HepG2 (cell line): ENCODE data around the gene KIAA0232. TPM values are rescaled to one million over a fixed set of nuclear protein-coding genes. Genes with fewer than 3 reads are reported as not detected.

Experiments used
- KAT2B ChIP-seq: fragments of 150-350 bp; IDR thresholded peaks from 2 replicates; pipeline ENCODE4 v1.6.1; 2014; ENCODE audit warnings: low read depth, low read length, borderline replicate concordance
- MIER2 ChIP-seq: IDR thresholded peaks from 2 replicates; pipeline ENCODE4 v1.6.1; 2016; ENCODE audit warnings: missing biosample characterization, missing genetic modification reagents
- MTA1 ChIP-seq: sonication (generic); formaldehyde crosslinking; IDR thresholded peaks from 2 replicates; pipeline ENCODE4 v1.4.0; 2020; ENCODE audit warnings: missing genetic modification reagents, mild to moderate bottlenecking, borderline replicate concordance
- SRSF9 ChIP-seq: fragments of 200-400 bp; formaldehyde crosslinking; IDR thresholded peaks from 2 replicates; pipeline ENCODE4 v1.6.1; 2018; ENCODE audit warnings: borderline replicate concordance, mild to moderate bottlenecking, low read depth, low read length; ENCODE audit not compliant: insufficient read depth, poor library complexity, severe bottlenecking
- TBP ChIP-seq: sonication (generic); formaldehyde crosslinking; IDR thresholded peaks from 2 replicates; pipeline ENCODE4 v1.5.0; 2020; ENCODE audit warnings: missing genetic modification reagents
- ZNF10 ChIP-seq: sonication (generic); formaldehyde crosslinking; IDR thresholded peaks from 2 replicates; pipeline ENCODE4 v1.4.0; 2020; ENCODE audit warnings: mild to moderate bottlenecking, low read depth, missing genetic modification reagents, borderline replicate concordance
- ZNF160 ChIP-seq: sonication (generic); formaldehyde crosslinking; IDR thresholded peaks from 2 replicates; pipeline ENCODE4 v1.8.0; 2022; ENCODE audit warnings: mild to moderate bottlenecking, inconsistent platforms, missing genetic modification reagents
- ZNF354B ChIP-seq: sonication (generic); formaldehyde crosslinking; IDR thresholded peaks from 2 replicates; pipeline ENCODE4 v1.8.0; 2022; ENCODE audit warnings: mild to moderate bottlenecking, missing genetic modification reagents
- ZNF607 ChIP-seq: sonication (generic); formaldehyde crosslinking; IDR thresholded peaks from 2 replicates; pipeline ENCODE4 v1.5.1; 2020; ENCODE audit warnings: missing genetic modification reagents, mild to moderate bottlenecking, borderline replicate concordance
- ZNF749 ChIP-seq: sonication (generic); formaldehyde crosslinking; IDR thresholded peaks from 2 replicates; pipeline ENCODE4 v1.8.0; 2022; ENCODE audit warnings: mild to moderate bottlenecking, missing genetic modification reagents, moderate library complexity, borderline replicate concordance
- polyA plus RNA-seq, 8 experiments: library from polyadenylated mRNA; depleted of rRNA in 3 of 8; stranded (reverse) in 7 of 8; unstranded in 1 of 8; fragments of >200 nt; fragmentation: Illumina TruSeq in 4 of 8; extraction: Trizol in 4 of 8; gene quantifications; 2 replicates each; pipeline versions ENCODE4 v1.2.1 to v1.2.3, GENCODE V29; 2011 to 2016; ENCODE audit warnings: low read depth in 4 of 8, missing spikeins in 1 of 8, mixed read lengths in 1 of 8; ENCODE audit not compliant: insufficient read depth in 1 of 8
- total RNA-seq, 5 experiments: library from RNA; depleted of rRNA; stranded (reverse); fragments of >200 nt; fragmentation: Illumina TruSeq; extraction: Trizol; gene quantifications; 2 replicates each; pipeline ENCODE4 v1.2.3, GENCODE V29; 2016; ENCODE audit warnings: low read depth in 1 of 5
- TF ChIP-seq, protein P1 (sequence below): sonication (generic); formaldehyde crosslinking; IDR thresholded peaks from 2 replicates; pipeline ENCODE4 v1.5.0; 2020; ENCODE audit warnings: missing genetic modification reagents, mild to moderate bottlenecking, borderline replicate concordance
- TF ChIP-seq, protein P2 (sequence below): IDR thresholded peaks from 2 replicates; pipeline ENCODE4 v1.6.1; 2016; ENCODE audit warnings: low read depth, borderline replicate concordance
- TF ChIP-seq, protein P3 (sequence below): sonication (generic); formaldehyde crosslinking; IDR thresholded peaks from 2 replicates; pipeline ENCODE4 v1.5.1; 2020; ENCODE audit warnings: missing genetic modification reagents, mild to moderate bottlenecking, borderline replicate concordance
- TF ChIP-seq, protein P4 (sequence below): sonication (generic); formaldehyde crosslinking; conservative IDR thresholded peaks from 2 replicates; pipeline ENCODE4 v1.4.0; 2020; ENCODE audit warnings: missing genetic modification reagents
- TF ChIP-seq, protein P5 (sequence below): sonication (generic); formaldehyde crosslinking; IDR thresholded peaks from 2 replicates; pipeline ENCODE4 v1.5.0; 2020; ENCODE audit warnings: mild to moderate bottlenecking, missing genetic modification reagents, borderline replicate concordance

KIAA0232 gene
- total and polyA plus RNA-seq, 2 of the 13 experiments (the other 11 are each of a cell fraction or from before 2014, with no cell fraction given): 7.8 to 17.1 TPM

DNA sequence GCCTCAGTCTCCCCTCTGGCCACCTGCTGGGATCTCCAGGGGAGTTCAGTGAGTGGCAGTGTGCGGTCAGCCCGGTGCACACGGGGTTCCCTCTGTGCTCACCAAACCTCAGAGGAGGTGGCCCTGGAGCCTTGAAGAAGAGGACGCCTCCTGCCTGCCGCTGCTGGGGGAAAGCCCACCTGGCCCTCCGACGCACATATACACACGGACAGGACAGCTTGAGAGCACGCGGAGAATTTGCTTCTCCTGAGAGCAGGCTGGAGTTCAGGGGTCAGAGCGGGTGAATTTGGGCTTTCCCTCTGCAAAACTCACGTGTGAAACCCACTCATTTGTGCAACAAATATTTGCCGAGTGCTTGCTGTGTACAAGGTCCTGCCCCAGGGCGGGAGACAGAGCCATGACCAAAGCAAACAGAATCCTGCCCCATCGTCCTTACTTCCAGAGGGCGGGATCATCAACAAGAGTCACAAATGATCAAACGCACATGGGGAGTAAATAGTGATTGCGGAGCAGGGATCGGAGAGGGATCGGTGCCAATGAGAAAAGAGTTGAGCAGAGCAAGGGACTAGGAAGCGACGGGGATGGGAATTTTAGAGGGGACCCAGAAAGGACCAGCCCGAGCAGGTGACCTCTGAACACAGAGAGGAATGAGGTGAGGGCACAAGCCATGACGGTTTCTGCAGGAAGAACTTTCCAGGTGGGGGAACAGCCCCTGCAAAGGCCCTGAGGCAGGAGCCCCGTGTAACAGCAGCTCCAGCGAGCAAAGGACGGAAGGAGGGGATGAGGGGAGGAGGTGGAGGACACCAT lies 49.0 kb upstream of the KIAA0232 start (continued):
- TF ChIP-seq, protein P1, sequence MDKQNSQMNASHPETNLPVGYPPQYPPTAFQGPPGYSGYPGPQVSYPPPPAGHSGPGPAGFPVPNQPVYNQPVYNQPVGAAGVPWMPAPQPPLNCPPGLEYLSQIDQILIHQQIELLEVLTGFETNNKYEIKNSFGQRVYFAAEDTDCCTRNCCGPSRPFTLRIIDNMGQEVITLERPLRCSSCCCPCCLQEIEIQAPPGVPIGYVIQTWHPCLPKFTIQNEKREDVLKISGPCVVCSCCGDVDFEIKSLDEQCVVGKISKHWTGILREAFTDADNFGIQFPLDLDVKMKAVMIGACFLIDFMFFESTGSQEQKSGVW (CRISPR knock-in tag): no peak
- TF ChIP-seq SRSF9 (no peak), KAT2B (no peak), ZNF749 (CRISPR knock-in tag) (peak; percentile 64; the same call in 1 of the 2 replicates), MIER2 (CRISPR knock-in tag) (peak; percentile 57; the same call in 1 of the 2 replicates), TBP (no peak), ZNF10 (CRISPR knock-in tag) (no peak), ZNF354B (CRISPR knock-in tag) (no peak), MTA1 (peak; percentile 95), ZNF607 (peak; percentile 26; the same call in 1 of the 2 replicates), ZNF160 (CRISPR knock-in tag) (peak; percentile 47; the same call in 1 of the 2 replicates)
- TF ChIP-seq, protein P2, sequence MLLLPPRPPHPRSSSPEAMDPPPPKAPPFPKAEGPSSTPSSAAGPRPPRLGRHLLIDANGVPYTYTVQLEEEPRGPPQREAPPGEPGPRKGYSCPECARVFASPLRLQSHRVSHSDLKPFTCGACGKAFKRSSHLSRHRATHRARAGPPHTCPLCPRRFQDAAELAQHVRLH (CRISPR knock-in tag): 0 out of 2 replicates have a peak, but pooled peaks have one; percentile 60
- TF ChIP-seq, protein P3, sequence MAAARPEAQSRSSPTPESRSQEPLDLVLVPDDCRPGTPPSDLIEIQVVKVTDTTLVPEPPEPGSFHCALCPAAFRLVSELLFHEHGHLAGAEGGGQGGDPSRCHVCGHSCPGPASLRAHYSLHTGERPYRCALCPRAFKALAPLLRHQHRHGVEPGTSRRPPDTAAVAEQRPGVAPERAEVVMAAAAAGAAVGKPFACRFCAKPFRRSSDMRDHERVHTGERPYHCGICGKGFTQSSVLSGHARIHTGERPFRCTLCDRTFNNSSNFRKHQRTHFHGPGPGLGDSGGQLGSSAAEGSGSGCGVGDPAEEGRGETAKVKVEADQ: 0 out of 2 replicates have a peak, but pooled peaks have one; percentile 50
- TF ChIP-seq, protein P4, sequence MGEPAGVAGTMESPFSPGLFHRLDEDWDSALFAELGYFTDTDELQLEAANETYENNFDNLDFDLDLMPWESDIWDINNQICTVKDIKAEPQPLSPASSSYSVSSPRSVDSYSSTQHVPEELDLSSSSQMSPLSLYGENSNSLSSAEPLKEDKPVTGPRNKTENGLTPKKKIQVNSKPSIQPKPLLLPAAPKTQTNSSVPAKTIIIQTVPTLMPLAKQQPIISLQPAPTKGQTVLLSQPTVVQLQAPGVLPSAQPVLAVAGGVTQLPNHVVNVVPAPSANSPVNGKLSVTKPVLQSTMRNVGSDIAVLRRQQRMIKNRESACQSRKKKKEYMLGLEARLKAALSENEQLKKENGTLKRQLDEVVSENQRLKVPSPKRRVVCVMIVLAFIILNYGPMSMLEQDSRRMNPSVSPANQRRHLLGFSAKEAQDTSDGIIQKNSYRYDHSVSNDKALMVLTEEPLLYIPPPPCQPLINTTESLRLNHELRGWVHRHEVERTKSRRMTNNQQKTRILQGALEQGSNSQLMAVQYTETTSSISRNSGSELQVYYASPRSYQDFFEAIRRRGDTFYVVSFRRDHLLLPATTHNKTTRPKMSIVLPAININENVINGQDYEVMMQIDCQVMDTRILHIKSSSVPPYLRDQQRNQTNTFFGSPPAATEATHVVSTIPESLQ (CRISPR knock-in tag): no peak
- TF ChIP-seq, protein P5, sequence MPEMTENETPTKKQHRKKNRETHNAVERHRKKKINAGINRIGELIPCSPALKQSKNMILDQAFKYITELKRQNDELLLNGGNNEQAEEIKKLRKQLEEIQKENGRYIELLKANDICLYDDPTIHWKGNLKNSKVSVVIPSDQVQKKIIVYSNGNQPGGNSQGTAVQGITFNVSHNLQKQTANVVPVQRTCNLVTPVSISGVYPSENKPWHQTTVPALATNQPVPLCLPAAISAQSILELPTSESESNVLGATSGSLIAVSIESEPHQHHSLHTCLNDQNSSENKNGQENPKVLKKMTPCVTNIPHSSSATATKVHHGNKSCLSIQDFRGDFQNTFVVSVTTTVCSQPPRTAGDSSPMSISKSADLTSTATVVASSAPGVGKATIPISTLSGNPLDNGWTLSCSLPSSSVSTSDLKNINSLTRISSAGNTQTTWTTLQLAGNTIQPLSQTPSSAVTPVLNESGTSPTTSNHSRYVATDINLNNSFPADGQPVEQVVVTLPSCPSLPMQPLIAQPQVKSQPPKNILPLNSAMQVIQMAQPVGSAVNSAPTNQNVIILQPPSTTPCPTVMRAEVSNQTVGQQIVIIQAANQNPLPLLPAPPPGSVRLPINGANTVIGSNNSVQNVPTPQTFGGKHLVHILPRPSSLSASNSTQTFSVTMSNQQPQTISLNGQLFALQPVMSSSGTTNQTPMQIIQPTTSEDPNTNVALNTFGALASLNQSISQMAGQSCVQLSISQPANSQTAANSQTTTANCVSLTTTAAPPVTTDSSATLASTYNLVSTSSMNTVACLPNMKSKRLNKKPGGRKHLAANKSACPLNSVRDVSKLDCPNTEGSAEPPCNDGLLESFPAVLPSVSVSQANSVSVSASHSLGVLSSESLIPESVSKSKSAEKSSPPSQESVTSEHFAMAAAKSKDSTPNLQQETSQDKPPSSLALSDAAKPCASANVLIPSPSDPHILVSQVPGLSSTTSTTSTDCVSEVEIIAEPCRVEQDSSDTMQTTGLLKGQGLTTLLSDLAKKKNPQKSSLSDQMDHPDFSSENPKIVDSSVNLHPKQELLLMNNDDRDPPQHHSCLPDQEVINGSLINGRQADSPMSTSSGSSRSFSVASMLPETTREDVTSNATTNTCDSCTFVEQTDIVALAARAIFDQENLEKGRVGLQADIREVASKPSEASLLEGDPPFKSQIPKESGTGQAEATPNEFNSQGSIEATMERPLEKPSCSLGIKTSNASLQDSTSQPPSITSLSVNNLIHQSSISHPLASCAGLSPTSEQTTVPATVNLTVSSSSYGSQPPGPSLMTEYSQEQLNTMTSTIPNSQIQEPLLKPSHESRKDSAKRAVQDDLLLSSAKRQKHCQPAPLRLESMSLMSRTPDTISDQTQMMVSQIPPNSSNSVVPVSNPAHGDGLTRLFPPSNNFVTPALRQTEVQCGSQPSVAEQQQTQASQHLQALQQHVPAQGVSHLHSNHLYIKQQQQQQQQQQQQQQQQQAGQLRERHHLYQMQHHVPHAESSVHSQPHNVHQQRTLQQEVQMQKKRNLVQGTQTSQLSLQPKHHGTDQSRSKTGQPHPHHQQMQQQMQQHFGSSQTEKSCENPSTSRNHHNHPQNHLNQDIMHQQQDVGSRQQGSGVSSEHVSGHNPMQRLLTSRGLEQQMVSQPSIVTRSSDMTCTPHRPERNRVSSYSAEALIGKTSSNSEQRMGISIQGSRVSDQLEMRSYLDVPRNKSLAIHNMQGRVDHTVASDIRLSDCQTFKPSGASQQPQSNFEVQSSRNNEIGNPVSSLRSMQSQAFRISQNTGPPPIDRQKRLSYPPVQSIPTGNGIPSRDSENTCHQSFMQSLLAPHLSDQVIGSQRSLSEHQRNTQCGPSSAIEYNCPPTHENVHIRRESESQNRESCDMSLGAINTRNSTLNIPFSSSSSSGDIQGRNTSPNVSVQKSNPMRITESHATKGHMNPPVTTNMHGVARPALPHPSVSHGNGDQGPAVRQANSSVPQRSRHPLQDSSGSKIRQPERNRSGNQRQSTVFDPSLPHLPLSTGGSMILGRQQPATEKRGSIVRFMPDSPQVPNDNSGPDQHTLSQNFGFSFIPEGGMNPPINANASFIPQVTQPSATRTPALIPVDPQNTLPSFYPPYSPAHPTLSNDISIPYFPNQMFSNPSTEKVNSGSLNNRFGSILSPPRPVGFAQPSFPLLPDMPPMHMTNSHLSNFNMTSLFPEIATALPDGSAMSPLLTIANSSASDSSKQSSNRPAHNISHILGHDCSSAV (CRISPR knock-in tag): no peak
